GM12873 (cell line): ENCODE results near the gene DLAT.

Experiments used
- CTCF ChIP-seq: IDR thresholded peaks from 2 replicates; pipeline ENCODE4 v1.5.1; 2012; ENCODE audit warnings: low read depth, mild to moderate bottlenecking, moderate library complexity, low read length, control low read depth; ENCODE audit not compliant: insufficient read depth; ENCODE audit errors: missing control alignments

DLAT gene

GRCh38 chr11:112012874-112013273 lies 12.3 kb upstream of the DLAT start:
- TF ChIP-seq CTCF: no peak

GRCh38 chr11:112013497-112014164 lies 11.6 kb upstream of the DLAT start:
- TF ChIP-seq CTCF: no peak

- TF ChIP-seq CTCF: no peak
These were observed 9.0 kb upstream of the DLAT start for GRCh38 chr11:112016088-112016764.

- no peak for TF ChIP-seq CTCF
These were observed 8.3 kb upstream of the DLAT start for GRCh38 chr11:112016765-112017376.

- TF ChIP-seq CTCF: no peak
These were observed 7.7 kb upstream of the DLAT start for GRCh38 chr11:112017538-112017937.

- no peak for TF ChIP-seq CTCF
These were observed 6.1 kb upstream of the DLAT start for GRCh38 chr11:112019066-112019465.

GRCh38 chr11:112023104-112023503 lies 2.1 kb upstream of the DLAT start:
- TF ChIP-seq CTCF: no peak
